NT2/D1 (cell line): ENCODE data around the gene TRABD2B.

Source experiments
- SUZ12 ChIP-seq: IDR thresholded peaks from 2 replicates; pipeline ENCODE4 v1.6.1; 2011; ENCODE audit not compliant: insufficient read length, insufficient read depth; ENCODE audit errors: extremely low read depth
- YY1 ChIP-seq: IDR thresholded peaks from 2 replicates; pipeline ENCODE4 v1.6.1; 2011; ENCODE audit not compliant: insufficient read length, insufficient read depth
- ZNF274 ChIP-seq: IDR thresholded peaks from 2 replicates; pipeline ENCODE4 v1.6.1; 2011; ENCODE audit warnings: mild to moderate bottlenecking, low read depth, low read length

GRCh38 chr1:47722909-47723580 lies 274.1 kb downstream of the TRABD2B start:
- TF ChIP-seq YY1 (no peak), ZNF274 (no peak), SUZ12 (no peak)
